ENCODE results near the gene PGAM2. TPM values are rescaled to one million over a fixed set of nuclear protein-coding genes. Genes with fewer than 3 reads are reported as not detected.

The PGAM2 gene
- total RNA-seq, 1 donor from 2014 or later: 1.8 TPM

- no peak overlapping the region for H3K27ac Mint-ChIP-seq (ENCODE audit: unreplicated experiment)
- no peaks in the 10 kb centered on the region for H3K9me3 Mint-ChIP-seq
- DNase-seq (ENCODE audit: low read depth, low spot score): no peak
- TF ChIP-seq CTCF (conservative IDR thresholded peaks at IDR 0.05): no peak
- H3K36me3 Mint-ChIP-seq (ENCODE audit: low read depth): peaks cover 11% of the 10 kb centered on the region
- H3K4me1 Mint-ChIP-seq: no peaks in the 10 kb centered on the region
- H3K4me3 Mint-ChIP-seq: no peak overlapping the region
- H3K27me3 Mint-ChIP-seq (ENCODE audit: low read depth): no peaks in the 10 kb centered on the region
Observed at GRCh38 chr7:44057849-44058758, 7.3 kb downstream of the PGAM2 start.

- no peak for TF ChIP-seq CTCF (conservative IDR thresholded peaks at IDR 0.05)
- Mint-ChIP-seq H3K9me3 (no peaks in the 10 kb centered on the region), H3K36me3 (ENCODE audit: low read depth) (peaks cover 11% of the 10 kb centered on the region)
Observed at GRCh38 chr7:44057181-44057848, 8.1 kb downstream of the PGAM2 start.

GRCh38 chr7:44056681-44057080, 8.7 kb downstream of the PGAM2 start:
- no peak for DNase-seq (ENCODE audit: low read depth, low spot score)
- Mint-ChIP-seq H3K36me3 (ENCODE audit: low read depth) (peaks cover 11% of the 10 kb centered on the region), H3K4me3 (no peak overlapping the region), H3K27me3 (ENCODE audit: low read depth) (no peaks in the 10 kb centered on the region), H3K4me1 (no peaks in the 10 kb centered on the region), H3K9me3 (no peaks in the 10 kb centered on the region), H3K27ac (ENCODE audit: unreplicated experiment) (no peak overlapping the region)
- TF ChIP-seq CTCF (conservative IDR thresholded peaks at IDR 0.05): no peak

More at GRCh38 chr7:44057181-44057848, 8.1 kb downstream of the PGAM2 start:
- no peak for DNase-seq (ENCODE audit: low read depth, low spot score)
- Mint-ChIP-seq H3K4me1 (no peaks in the 10 kb centered on the region), H3K27me3 (ENCODE audit: low read depth) (no peaks in the 10 kb centered on the region), H3K4me3 (no peak overlapping the region), H3K27ac (ENCODE audit: unreplicated experiment) (no peak overlapping the region)

- Mint-ChIP-seq H3K4me3 (no peak overlapping the region), H3K4me1 (no peaks in the 10 kb centered on the region), H3K27me3 (ENCODE audit: low read depth) (no peaks in the 10 kb centered on the region), H3K9me3 (no peaks in the 10 kb centered on the region), H3K36me3 (ENCODE audit: low read depth) (peaks cover 8% of the 10 kb centered on the region), H3K27ac (ENCODE audit: unreplicated experiment) (no peak overlapping the region)
- no peak for TF ChIP-seq CTCF (conservative IDR thresholded peaks at IDR 0.05)
- no peak for DNase-seq (ENCODE audit: low read depth, low spot score)
Observed at GRCh38 chr7:44052771-44053365, 12.5 kb downstream of the PGAM2 start.

GRCh38 chr7:44051611-44052220, 13.7 kb downstream of the PGAM2 start:
- Mint-ChIP-seq H3K4me1 (peaks cover 9% of the 10 kb centered on the region), H3K27me3 (ENCODE audit: low read depth) (no peaks in the 10 kb centered on the region), H3K9me3 (no peaks in the 10 kb centered on the region), H3K27ac (ENCODE audit: unreplicated experiment) (no peak overlapping the region), H3K4me3 (no peak overlapping the region), H3K36me3 (ENCODE audit: low read depth) (peaks cover 10% of the 10 kb centered on the region)
- TF ChIP-seq CTCF (conservative IDR thresholded peaks at IDR 0.05): no peak
- DNase-seq (ENCODE audit: low read depth, low spot score): no peak
